Ishikawa (cell line): ENCODE measurements around the gene FAM53B.

Source experiments
- CEBPB ChIP-seq: IDR thresholded peaks from 2 replicates; pipeline ENCODE4 v1.6.1; 2012
- CREB1 ChIP-seq: IDR thresholded peaks from 2 replicates; pipeline ENCODE4 v1.6.1; 2012; ENCODE audit warnings: low read depth
- EGR1 ChIP-seq: IDR thresholded peaks from 2 replicates; pipeline ENCODE4 v1.6.1; 2012
- EP300 ChIP-seq: IDR thresholded peaks from 2 replicates; pipeline ENCODE4 v1.6.1; 2012; ENCODE audit warnings: borderline replicate concordance
- FOXM1 ChIP-seq: IDR thresholded peaks from 2 replicates; pipeline ENCODE4 v1.6.1; 2012; ENCODE audit warnings: low read depth, borderline replicate concordance
- NFIC ChIP-seq: IDR thresholded peaks from 2 replicates; pipeline ENCODE4 v1.6.1; 2012
- RAD21 ChIP-seq: IDR thresholded peaks from 2 replicates; pipeline ENCODE4 v1.6.1; 2012; ENCODE audit warnings: low read depth
- TAF1 ChIP-seq: IDR thresholded peaks from 2 replicates; pipeline ENCODE4 v1.6.1; 2012; ENCODE audit warnings: low read depth, mild to moderate bottlenecking
- YY1 ChIP-seq: IDR thresholded peaks from 2 replicates; pipeline ENCODE4 v1.6.1; 2012; ENCODE audit warnings: low read depth
- TF ChIP-seq, protein P1 (sequence below): IDR thresholded peaks from 2 replicates; pipeline ENCODE4 v1.6.1; 2012
- TF ChIP-seq, protein P2 (sequence below): IDR thresholded peaks from 2 replicates; pipeline ENCODE4 v1.6.1; 2012; ENCODE audit warnings: low read depth, mild to moderate bottlenecking

DNA sequence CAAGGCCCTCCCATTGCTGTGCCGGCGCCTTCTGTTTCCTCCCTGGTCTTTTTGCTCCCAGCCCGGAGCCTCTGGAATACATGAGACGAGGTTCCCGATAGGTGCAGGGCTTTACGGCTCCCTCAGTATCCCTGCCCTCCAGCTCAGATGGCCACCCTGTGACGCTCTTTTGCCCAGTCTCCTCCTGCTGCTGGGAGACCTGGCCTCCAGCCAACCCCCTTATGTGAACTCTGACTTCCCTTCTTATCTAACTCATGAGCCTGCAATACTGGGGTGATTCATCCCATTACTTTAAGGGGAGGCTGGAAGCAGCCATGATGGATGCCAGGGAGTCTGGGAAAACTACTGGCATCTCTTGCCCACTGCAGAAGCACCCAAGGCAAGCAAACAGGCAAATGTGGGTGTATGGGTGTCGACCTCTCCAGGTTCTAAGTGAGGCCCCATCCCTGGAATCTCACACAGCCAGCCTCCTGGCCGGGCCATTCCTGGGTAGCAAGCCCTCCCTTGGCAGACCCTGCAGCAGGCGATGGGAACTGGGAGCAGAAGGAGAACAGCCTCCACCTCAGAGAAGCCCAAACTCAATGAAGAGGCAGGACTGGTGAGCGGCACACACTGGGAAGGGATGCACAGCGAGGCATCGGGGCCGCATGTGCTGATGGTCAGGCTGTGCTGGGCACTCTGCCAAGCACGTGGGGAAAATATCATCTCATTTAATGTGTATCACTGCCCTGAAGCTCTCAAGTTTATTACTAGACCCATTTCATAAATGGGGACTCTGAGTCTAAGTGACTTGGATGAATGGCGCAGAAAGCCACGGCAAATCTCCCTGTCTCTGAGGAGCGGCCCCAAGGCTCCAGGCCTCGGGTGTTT lies 97.5 kb downstream of the FAM53B start:
- TF ChIP-seq FOXM1, result no peak
- TF ChIP-seq EGR1, result no peak
- no peak for TF ChIP-seq CREB1
- no peak for TF ChIP-seq RAD21
- no peak for TF ChIP-seq CEBPB
- TF ChIP-seq, protein P1, sequence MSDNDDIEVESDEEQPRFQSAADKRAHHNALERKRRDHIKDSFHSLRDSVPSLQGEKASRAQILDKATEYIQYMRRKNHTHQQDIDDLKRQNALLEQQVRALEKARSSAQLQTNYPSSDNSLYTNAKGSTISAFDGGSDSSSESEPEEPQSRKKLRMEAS, result no peak
- TF ChIP-seq, protein P2, sequence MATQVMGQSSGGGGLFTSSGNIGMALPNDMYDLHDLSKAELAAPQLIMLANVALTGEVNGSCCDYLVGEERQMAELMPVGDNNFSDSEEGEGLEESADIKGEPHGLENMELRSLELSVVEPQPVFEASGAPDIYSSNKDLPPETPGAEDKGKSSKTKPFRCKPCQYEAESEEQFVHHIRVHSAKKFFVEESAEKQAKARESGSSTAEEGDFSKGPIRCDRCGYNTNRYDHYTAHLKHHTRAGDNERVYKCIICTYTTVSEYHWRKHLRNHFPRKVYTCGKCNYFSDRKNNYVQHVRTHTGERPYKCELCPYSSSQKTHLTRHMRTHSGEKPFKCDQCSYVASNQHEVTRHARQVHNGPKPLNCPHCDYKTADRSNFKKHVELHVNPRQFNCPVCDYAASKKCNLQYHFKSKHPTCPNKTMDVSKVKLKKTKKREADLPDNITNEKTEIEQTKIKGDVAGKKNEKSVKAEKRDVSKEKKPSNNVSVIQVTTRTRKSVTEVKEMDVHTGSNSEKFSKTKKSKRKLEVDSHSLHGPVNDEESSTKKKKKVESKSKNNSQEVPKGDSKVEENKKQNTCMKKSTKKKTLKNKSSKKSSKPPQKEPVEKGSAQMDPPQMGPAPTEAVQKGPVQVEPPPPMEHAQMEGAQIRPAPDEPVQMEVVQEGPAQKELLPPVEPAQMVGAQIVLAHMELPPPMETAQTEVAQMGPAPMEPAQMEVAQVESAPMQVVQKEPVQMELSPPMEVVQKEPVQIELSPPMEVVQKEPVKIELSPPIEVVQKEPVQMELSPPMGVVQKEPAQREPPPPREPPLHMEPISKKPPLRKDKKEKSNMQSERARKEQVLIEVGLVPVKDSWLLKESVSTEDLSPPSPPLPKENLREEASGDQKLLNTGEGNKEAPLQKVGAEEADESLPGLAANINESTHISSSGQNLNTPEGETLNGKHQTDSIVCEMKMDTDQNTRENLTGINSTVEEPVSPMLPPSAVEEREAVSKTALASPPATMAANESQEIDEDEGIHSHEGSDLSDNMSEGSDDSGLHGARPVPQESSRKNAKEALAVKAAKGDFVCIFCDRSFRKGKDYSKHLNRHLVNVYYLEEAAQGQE, result no peak
- no peak for TF ChIP-seq EP300
- no peak for TF ChIP-seq TAF1
- TF ChIP-seq YY1, result no peak
- TF ChIP-seq NFIC, result peak; percentile 9; the same call in 1 of the 2 replicates
